ENCODE measurements around the gene PEX11B. TPM values are rescaled to one million over a fixed set of nuclear protein-coding genes. Genes with fewer than 3 reads are reported as not detected.

The PEX11B gene
- total RNA-seq, 4 donors from 2014 or later: 23.2 to 46.0 (median 31.7) TPM

DNA sequence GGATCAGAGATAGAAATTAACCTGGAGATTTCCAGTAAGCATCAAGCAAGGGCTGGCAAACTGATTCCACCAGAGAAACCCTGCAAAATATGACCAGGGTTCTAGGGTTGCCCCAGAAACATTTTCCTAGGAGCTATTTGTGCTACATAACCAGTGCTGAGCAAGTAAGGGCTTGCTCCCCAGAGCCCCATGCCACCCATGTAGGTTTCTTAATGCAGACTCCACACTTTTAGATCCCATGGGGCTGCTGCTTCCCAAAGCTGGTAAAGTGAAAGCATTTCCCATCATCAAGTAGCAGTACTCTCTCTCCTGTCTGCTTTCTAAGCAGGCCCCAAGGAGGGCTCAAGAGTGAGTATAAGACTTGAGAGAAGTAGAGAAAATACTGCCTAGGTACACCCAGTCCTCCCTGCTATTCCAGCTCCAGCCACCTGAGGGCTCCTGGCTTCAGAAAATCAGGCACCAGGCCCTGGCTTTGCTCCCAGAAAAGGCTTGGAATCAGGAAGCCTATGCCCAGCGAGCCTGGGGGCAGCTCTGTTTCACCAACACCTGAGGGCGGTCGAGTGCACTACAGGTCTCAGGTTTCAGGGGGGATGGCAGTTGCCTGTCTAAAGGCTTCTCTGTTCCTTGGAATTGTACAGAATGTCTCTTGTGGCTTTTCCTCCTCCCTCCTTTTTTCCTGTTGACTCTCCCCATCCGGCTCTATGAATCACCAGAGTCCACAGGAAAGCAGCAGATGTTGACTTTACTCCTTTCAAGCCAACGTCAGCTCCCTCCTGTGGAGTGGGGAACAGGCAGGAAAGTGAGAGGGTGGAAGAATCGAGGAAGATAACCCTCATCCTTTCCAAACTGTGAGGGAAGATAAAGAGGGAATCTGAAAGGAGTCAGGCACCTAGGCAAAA, 26.7 kb downstream of the PEX11B start:
- Histone ChIP-seq H3K9me3 (no peaks in the 10 kb centered on the region), H3K27me3 (no peaks in the 10 kb centered on the region), H3K36me3 (peaks cover 0 to 9% of the 10 kb centered on the region in 2 donors), H3K4me3 (peak overlapping the region in 3 of 4 donors; percentile 6 to 29 (median 12)), H3K4me1 (peaks cover 36 to 43% of the 10 kb centered on the region in 2 donors), H3K27ac (peak overlapping the region; percentile 88 to 98 (median 91))
- TF ChIP-seq, protein P1, sequence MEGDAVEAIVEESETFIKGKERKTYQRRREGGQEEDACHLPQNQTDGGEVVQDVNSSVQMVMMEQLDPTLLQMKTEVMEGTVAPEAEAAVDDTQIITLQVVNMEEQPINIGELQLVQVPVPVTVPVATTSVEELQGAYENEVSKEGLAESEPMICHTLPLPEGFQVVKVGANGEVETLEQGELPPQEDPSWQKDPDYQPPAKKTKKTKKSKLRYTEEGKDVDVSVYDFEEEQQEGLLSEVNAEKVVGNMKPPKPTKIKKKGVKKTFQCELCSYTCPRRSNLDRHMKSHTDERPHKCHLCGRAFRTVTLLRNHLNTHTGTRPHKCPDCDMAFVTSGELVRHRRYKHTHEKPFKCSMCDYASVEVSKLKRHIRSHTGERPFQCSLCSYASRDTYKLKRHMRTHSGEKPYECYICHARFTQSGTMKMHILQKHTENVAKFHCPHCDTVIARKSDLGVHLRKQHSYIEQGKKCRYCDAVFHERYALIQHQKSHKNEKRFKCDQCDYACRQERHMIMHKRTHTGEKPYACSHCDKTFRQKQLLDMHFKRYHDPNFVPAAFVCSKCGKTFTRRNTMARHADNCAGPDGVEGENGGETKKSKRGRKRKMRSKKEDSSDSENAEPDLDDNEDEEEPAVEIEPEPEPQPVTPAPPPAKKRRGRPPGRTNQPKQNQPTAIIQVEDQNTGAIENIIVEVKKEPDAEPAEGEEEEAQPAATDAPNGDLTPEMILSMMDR (IDR thresholded peaks at IDR 0.05 in 4 of 5, conservative IDR thresholded peaks at IDR 0.05 in 1 of 5): peak; percentile 92 to 98 (median 97)
- TF ChIP-seq POLR2A (IDR thresholded peaks at IDR 0.05): peak; percentile 44 to 85
- ATAC-seq (peak; percentile 89 to 90), DNase-seq (peak; percentile 98)
- in situ Hi-C loops (cut with MboI; ENCODE audit: low sequenced_read_pairs in 4 of 4) (loop anchor here in 2 of 4 donors (5.0 to 10.0 kb wide), 3 partner anchors 63 to 123 kb away; partner anchors contain the start of gene LIX1L (in 1 of the 2)), intact Hi-C loops (cut with DNase I; ENCODE audit: low total_unique reads) (loop anchor here (1.0 to 2.0 kb wide), 3 partner anchors 18 to 115 kb away; partner anchors contain the start of genes ANKRD34A, ITGA10 and POLR3GL)

DNA sequence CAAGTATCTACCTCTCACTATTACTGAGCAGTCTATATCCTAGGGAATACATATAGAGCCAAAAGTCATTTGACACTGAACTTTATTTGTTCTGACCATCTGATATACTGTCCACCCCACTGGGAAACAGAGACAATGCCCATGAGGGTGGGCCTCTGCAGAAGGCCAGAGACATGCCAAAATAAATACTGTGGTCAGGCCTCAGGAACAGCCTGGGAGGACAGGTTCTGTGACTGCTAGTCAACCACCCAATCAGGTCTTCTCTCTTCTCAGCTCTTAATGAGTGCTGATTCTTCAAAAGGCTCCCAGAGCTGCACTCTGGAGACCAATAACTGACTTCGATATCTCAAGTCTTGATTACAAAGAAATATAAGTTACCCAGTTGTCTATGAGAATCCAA, 27.4 kb downstream of the PEX11B start:
- Histone ChIP-seq H3K4me3 (no peak overlapping the region), H3K27me3 (no peaks in the 10 kb centered on the region), H3K4me1 (peaks cover 36 to 43% of the 10 kb centered on the region in 2 donors), H3K9me3 (no peaks in the 10 kb centered on the region), H3K27ac (peak overlapping the region; percentile 88 to 98 (median 91)), H3K36me3 (peaks cover 0 to 4% of the 10 kb centered on the region in 2 donors)
- no peak for ATAC-seq
- intact Hi-C loops (cut with DNase I; ENCODE audit: low total_unique reads) (no loop called here), in situ Hi-C loops (cut with MboI; ENCODE audit: low sequenced_read_pairs in 4 of 4) (loop anchor here in 2 of 4 donors (5.0 to 10.0 kb wide), 3 partner anchors 64 to 124 kb away; partner anchors contain the start of gene LIX1L (in 1 of the 2))
- TF ChIP-seq POLR2A (IDR thresholded peaks at IDR 0.05): no peak
- TF ChIP-seq, protein P1 (IDR thresholded peaks at IDR 0.05 in 4 of 5, conservative IDR thresholded peaks at IDR 0.05 in 1 of 5): no peak
- no peak for DNase-seq

DNA sequence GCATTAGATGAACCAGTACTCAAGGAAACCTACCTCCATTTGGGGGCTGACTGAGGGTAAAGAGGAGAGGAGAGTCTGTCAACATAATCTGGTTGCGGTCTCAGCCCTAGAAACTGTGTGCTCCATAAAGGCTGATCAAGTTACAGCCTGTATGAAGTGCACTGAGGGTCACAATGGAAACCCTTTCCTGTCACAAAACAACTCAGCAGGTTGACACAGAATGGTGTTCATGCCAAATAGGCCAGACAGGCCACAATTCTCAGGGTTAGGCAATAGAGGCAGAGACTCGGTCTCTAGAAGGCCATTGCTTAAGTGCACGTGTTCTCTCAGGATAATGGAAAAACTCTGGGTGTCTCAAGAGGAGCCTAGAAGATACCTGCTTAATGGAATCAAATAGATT, 28.8 kb downstream of the PEX11B start:
- Histone ChIP-seq H3K4me3 (no peak overlapping the region), H3K4me1 (peaks cover 43% of the 10 kb centered on the region in 2 donors), H3K9me3 (no peaks in the 10 kb centered on the region), H3K27me3 (no peaks in the 10 kb centered on the region), H3K36me3 (peaks cover 0 to 1% of the 10 kb centered on the region in 2 donors), H3K27ac (peak overlapping the region; percentile 88 to 98 (median 91))
- TF ChIP-seq POLR2A (IDR thresholded peaks at IDR 0.05): peak in 1 of 2 donors; percentile 26
- TF ChIP-seq, protein P1 (IDR thresholded peaks at IDR 0.05 in 4 of 5, conservative IDR thresholded peaks at IDR 0.05 in 1 of 5): no peak
- ATAC-seq: peak; percentile 68 to 74
- peak; percentile 73 to 80 for DNase-seq
- intact Hi-C loops (cut with DNase I; ENCODE audit: low total_unique reads): no loop called here
- in situ Hi-C loops (cut with MboI; ENCODE audit: low sequenced_read_pairs in 4 of 4): loop anchor here in 2 of 4 donors (5.0 to 10.0 kb wide), 3 partner anchors 65 to 125 kb away; partner anchors contain the start of gene LIX1L (in 1 of the 2)

DNA sequence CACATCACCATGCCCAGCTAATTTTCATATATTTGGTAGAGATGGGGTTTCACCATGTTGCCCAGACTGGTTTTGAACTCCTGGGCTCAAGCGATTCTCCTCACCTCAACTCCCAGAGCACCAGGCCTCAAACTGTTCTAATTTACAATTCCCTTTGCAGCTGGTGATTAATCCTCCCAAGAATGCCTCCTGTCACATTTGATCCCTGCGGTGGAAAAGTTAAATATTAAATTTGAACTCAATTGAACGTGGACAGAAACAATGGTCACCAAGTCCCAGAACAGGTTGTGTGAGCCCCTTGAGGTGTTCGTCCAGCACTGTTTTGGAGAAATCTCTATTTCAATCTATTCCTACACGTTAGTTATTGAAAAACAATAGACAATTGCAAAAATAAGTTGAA, 30.9 kb downstream of the PEX11B start:
- Histone ChIP-seq H3K27ac (peak overlapping the region in 2 of 4 donors; percentile 62 to 65), H3K9me3 (no peaks in the 10 kb centered on the region), H3K27me3 (no peaks in the 10 kb centered on the region), H3K4me1 (peaks cover 34 to 38% of the 10 kb centered on the region in 2 donors), H3K4me3 (no peak overlapping the region), H3K36me3 (no peaks in the 10 kb centered on the region)
- in situ Hi-C loops (cut with MboI; ENCODE audit: low sequenced_read_pairs in 4 of 4) (no loop called here), intact Hi-C loops (cut with DNase I; ENCODE audit: low total_unique reads) (no loop called here)
- no peak for DNase-seq
- TF ChIP-seq, protein P1 (IDR thresholded peaks at IDR 0.05 in 4 of 5, conservative IDR thresholded peaks at IDR 0.05 in 1 of 5): no peak
- TF ChIP-seq POLR2A (IDR thresholded peaks at IDR 0.05): no peak
- ATAC-seq: no peak

Measured in gastrocnemius medialis (tissue), 4 donors.